GM21737 (cell line): ENCODE measurements around the gene SHANK1.

ENCODE experiments used
- ATAC-seq: cut with Tn5 transposase; IDR thresholded peaks from one replicate; pipeline ENCODE4 v1.9.1; 2021; ENCODE audit warnings: mild to moderate bottlenecking, moderate library complexity; ENCODE audit not compliant: unreplicated experiment

The SHANK1 gene

GRCh38 chr19:50693064-50693975 lies 26.3 kb downstream of the SHANK1 start:
- ATAC-seq: no peak

GRCh38 chr19:50690439-50690838 lies 29.2 kb downstream of the SHANK1 start:
- ATAC-seq: no peak

- ATAC-seq: no peak
Observed at GRCh38 chr19:50688766-50689165, 30.8 kb downstream of the SHANK1 start.

- no peak for ATAC-seq
Observed at GRCh38 chr19:50686310-50687032, 33.1 kb downstream of the SHANK1 start.

- no peak for ATAC-seq
Observed at GRCh38 chr19:50679177-50680125, 40.2 kb downstream of the SHANK1 start.

- ATAC-seq: no peak
Observed at GRCh38 chr19:50678323-50678722, 41.3 kb downstream of the SHANK1 start.

- no peak for ATAC-seq
Observed at GRCh38 chr19:50677636-50678035, 42.0 kb downstream of the SHANK1 start.

- no peak for ATAC-seq
Observed at GRCh38 chr19:50676625-50677197, 42.9 kb downstream of the SHANK1 start.

GRCh38 chr19:50673118-50673517 lies 46.5 kb downstream of the SHANK1 start:
- no peak for ATAC-seq

GRCh38 chr19:50670102-50670380 lies 49.6 kb downstream of the SHANK1 start:
- ATAC-seq: no peak

- no peak for ATAC-seq
Observed at GRCh38 chr19:50669302-50670101, 50.1 kb downstream of the SHANK1 start.

- ATAC-seq: no peak
Observed at GRCh38 chr19:50668879-50669278, 50.7 kb downstream of the SHANK1 start.

- ATAC-seq: no peak
Observed at GRCh38 chr19:50668416-50668815, 51.2 kb downstream of the SHANK1 start.

- no peak for ATAC-seq
Observed at GRCh38 chr19:50667759-50668231, 51.8 kb downstream of the SHANK1 start.

GRCh38 chr19:50667177-50667758 lies 52.3 kb downstream of the SHANK1 start:
- ATAC-seq: no peak

GRCh38 chr19:50666346-50667176 lies 53.0 kb downstream of the SHANK1 start:
- no peak for ATAC-seq

- ATAC-seq: no peak
Observed at GRCh38 chr19:50664204-50664603, 55.4 kb downstream of the SHANK1 start.

GRCh38 chr19:50663482-50663790 lies 56.2 kb downstream of the SHANK1 start:
- ATAC-seq: no peak
